Lower leg skin (tissue), 4 donors: ENCODE measurements around the gene DAGLB. TPM values are rescaled to one million over a fixed set of nuclear protein-coding genes. Genes with fewer than 3 reads are reported as not detected.

Source experiments
- DNase-seq, 2 donors: peaks; one replicate each; pipeline ENCODE4 v3.0.0-alpha.2; 2019; ENCODE audit warnings: low spot score in 2 of 2
- H3K4me3 ChIP-seq: fragments of 200-600 bp; sonication (generic); 2 replicates; pipeline ENCODE4 v1.5.1; 2017; ENCODE audit warnings: mild to moderate bottlenecking, low read depth; ENCODE audit not compliant: poor library complexity, severe bottlenecking
- POLR2A ChIP-seq, 2 donors: fragments of 450-650 bp; IDR thresholded peaks; one replicate each; pipeline ENCODE4 v1.6.1; 2016 to 2017; ENCODE audit warnings: antibody characterized with exemption in 2 of 2, mild to moderate bottlenecking in 1 of 2, moderate library complexity in 1 of 2
- WGBS, 2 donors: methylation state at CpG; one replicate each; pipeline ENCODE4 v1.1.5; 2018; 5-methylcytosine and 5-hydroxymethylcytosine counted together
- intact Hi-C: fragments of 100-400 bp; cut with DNase I; formaldehyde crosslinking; loops from one replicate; pipeline ENCODE4 v1.15.0; 2023; ENCODE audit warnings: low total_unique reads
- total RNA-seq, 4 donors: library from RNA; depleted of rRNA; stranded (reverse); fragments of >200 nt; gene quantifications; one replicate each; pipeline ENCODE4 v1.1.0, GENCODE V29; 2016
- TF ChIP-seq, protein P1 (sequence below), 3 donors: fragments of 450-650 bp; IDR thresholded peaks; one replicate each; pipeline ENCODE4 v1.5.1; 2016; ENCODE audit warnings: antibody characterized with exemption in 3 of 3, mild to moderate bottlenecking in 3 of 3, moderate library complexity in 2 of 3

Gene DAGLB
- total RNA-seq, 4 donors from 2014 or later = 26.1 to 35.9 (median 27.5) TPM

GRCh38 chr7:6420680-6421079 is 27.1 kb downstream of the DAGLB start:
- intact Hi-C loops = no loop called here
- 96% methylated on average over 10 of the region's 10 CpGs for WGBS, 2 donors

DNA sequence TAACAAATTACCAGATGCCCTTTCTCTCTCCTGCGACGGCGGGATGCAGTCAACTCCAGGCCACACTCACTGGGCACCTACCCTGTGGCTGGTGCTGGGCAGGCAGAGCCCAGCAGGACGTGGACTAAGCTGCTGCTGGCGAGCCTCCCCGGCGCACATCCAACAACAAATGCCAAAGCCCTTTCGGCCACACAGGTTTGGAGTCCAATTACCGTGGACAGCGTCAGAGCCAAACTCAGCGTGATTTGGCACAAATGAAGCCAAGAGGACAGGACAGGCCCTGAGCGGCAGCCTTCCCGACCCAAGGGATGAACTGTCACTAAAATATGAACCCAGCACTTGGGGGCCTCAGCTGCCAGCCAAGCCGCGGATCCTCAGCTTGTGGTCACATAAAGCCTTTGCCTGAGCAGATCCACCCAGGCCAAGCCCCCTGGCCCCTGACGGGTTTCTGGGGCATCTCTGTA is 28.4 kb downstream of the DAGLB start:
- DNase-seq = no peak
- TF ChIP-seq POLR2A (IDR thresholded peaks at IDR 0.05) = no peak
- TF ChIP-seq, protein P1, sequence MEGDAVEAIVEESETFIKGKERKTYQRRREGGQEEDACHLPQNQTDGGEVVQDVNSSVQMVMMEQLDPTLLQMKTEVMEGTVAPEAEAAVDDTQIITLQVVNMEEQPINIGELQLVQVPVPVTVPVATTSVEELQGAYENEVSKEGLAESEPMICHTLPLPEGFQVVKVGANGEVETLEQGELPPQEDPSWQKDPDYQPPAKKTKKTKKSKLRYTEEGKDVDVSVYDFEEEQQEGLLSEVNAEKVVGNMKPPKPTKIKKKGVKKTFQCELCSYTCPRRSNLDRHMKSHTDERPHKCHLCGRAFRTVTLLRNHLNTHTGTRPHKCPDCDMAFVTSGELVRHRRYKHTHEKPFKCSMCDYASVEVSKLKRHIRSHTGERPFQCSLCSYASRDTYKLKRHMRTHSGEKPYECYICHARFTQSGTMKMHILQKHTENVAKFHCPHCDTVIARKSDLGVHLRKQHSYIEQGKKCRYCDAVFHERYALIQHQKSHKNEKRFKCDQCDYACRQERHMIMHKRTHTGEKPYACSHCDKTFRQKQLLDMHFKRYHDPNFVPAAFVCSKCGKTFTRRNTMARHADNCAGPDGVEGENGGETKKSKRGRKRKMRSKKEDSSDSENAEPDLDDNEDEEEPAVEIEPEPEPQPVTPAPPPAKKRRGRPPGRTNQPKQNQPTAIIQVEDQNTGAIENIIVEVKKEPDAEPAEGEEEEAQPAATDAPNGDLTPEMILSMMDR (IDR thresholded peaks at IDR 0.05) = no peak
- 84 to 88% methylated on average over 14 to 16 of the region's 16 CpGs for WGBS, 2 donors
- no peak overlapping the region for H3K4me3 ChIP-seq
- intact Hi-C loops = no loop called here

More at GRCh38 chr7:6420680-6421079, 27.1 kb downstream of the DAGLB start:
- H3K4me3 ChIP-seq = no peak overlapping the region
- no peak for TF ChIP-seq POLR2A (IDR thresholded peaks at IDR 0.05)
- TF ChIP-seq, protein P1 (IDR thresholded peaks at IDR 0.05) = no peak
- DNase-seq = no peak

DNA sequence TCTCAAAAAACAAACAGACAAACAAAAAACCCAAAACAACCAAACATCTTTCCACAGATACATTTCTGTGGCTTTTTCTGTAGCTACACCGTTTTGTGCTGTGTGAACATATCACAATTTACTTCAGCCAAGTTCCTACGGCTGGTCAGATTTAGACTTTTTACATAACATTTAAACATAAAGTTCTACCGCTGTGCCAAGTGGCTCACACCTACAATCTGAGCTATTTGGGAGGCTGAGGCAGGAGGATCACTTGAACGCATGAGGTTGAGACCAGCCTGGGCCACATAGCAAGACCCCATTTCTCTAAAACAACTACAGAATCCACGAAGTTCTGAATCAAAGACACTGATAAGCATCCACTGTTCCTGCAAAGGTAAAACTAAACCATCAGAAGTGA is 30.3 kb downstream of the DAGLB start:
- 95 to 96% methylated on average over 5 of the region's 5 CpGs for WGBS, 2 donors

DNA sequence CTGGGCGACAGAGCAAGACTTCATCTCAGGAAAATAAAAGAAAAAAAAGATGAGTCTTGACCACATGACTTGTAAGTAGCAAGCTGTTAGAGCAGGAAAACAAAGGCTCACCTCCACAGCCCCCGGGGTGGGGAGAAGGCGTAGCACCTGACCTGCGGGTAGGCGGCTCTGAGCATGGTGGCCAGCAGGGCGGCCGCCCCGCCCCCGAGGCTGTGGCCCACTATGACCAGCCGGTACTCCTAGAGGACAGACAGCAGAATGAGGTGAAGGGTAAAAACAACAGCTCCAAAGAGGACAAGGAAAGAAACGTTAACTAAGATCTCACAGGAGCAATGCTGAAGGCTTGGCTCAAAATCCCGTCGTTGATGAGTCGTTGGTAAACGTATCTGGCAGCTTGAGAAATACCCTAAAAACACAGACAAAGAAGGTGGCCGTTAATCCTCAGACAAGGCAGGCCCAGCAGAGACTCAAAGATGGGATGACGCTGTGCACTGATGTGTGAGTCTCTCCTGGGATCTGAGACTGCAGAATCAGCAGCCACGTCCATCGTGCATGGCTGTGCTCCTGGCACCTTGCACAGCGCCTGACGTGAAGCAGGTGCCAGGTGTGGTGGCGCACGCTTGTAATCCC is 31.1 kb downstream of the DAGLB start:
- H3K4me3 ChIP-seq = no peak overlapping the region
- no peak for DNase-seq
- WGBS, 2 donors = 83 to 86% methylated on average over 23 of the region's 23 CpGs
- no peak for TF ChIP-seq POLR2A (IDR thresholded peaks at IDR 0.05)
- TF ChIP-seq, protein P1 (IDR thresholded peaks at IDR 0.05) = no peak
- intact Hi-C loops = no loop called here

More for the DNA sequence above, 30.3 kb downstream of the DAGLB start:
- DNase-seq = no peak
- TF ChIP-seq, protein P1 (IDR thresholded peaks at IDR 0.05) = no peak
- no peak for TF ChIP-seq POLR2A (IDR thresholded peaks at IDR 0.05)
- intact Hi-C loops = no loop called here
- no peak overlapping the region for H3K4me3 ChIP-seq

DNA sequence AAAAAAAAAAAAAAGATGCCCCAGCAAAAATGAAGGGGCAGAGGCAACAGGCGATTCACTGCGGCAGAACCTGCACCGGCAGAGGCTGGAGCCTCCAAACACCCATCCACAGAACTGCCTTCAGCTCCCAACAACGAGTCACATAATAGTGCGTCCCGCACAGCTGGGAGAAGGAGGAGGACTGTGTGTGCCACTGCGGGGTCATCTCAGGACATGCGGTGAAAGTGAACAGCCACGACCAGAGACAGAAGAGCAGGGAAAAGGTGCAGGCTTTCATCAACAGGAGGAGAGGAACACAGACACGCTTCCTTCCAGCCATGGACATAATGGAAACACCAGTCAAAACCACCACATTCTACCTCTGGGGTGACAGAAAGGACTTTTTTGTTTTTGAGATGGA is 34.1 kb downstream of the DAGLB start:
- intact Hi-C loops = no loop called here
- TF ChIP-seq POLR2A (IDR thresholded peaks at IDR 0.05) = no peak
- TF ChIP-seq, protein P1 (IDR thresholded peaks at IDR 0.05) = no peak
- WGBS, 2 donors = 91 to 95% methylated on average over 10 of the region's 10 CpGs

More for the DNA sequence above, 34.1 kb downstream of the DAGLB start:
- H3K4me3 ChIP-seq = no peak overlapping the region
- no peak for DNase-seq
